ENCODE measurements around the gene DMD.
"Not testable (repeated sequence)": the region's sequence is repeated elsewhere in the genome, so short reads cannot be mapped to it uniquely, and the experiment has no call there.

DMD gene

GRCh38 chrX:33095079-33095478 lies 116.3 kb downstream of the DMD start:
- TF ChIP-seq, protein P1, sequence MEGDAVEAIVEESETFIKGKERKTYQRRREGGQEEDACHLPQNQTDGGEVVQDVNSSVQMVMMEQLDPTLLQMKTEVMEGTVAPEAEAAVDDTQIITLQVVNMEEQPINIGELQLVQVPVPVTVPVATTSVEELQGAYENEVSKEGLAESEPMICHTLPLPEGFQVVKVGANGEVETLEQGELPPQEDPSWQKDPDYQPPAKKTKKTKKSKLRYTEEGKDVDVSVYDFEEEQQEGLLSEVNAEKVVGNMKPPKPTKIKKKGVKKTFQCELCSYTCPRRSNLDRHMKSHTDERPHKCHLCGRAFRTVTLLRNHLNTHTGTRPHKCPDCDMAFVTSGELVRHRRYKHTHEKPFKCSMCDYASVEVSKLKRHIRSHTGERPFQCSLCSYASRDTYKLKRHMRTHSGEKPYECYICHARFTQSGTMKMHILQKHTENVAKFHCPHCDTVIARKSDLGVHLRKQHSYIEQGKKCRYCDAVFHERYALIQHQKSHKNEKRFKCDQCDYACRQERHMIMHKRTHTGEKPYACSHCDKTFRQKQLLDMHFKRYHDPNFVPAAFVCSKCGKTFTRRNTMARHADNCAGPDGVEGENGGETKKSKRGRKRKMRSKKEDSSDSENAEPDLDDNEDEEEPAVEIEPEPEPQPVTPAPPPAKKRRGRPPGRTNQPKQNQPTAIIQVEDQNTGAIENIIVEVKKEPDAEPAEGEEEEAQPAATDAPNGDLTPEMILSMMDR (IDR thresholded peaks at IDR 0.05; ENCODE audit: low read depth, low read length, missing control alignments), result no peak
- no peak overlapping the region for H3K4me3 ChIP-seq (ENCODE audit: low read depth, low read length)
- DNase-seq (ENCODE audit: low read depth), result no peak

DNA sequence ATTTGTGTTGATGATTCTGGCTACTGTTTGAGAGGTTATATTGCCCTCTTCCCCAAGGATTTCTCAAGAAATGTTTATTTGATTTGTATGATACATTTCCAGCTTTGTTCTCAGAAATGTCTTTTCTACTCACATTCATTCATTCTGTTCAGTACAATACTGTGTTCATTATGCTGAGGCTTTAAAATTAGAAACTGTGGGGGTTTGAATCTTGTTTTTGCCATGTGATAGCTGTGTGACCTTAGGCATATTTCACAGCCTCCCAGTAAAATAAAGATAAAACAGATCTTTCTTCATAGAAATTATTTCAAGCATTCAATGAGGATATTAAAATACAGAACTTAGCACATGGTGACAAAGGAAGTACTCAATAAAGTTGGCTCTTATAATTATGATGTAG lies 123.9 kb downstream of the DMD start:
- no peak for DNase-seq (ENCODE audit: low read depth)
- no peak overlapping the region for H3K4me3 ChIP-seq (ENCODE audit: low read depth, low read length)
- TF ChIP-seq, protein P1 (IDR thresholded peaks at IDR 0.05; ENCODE audit: low read depth, low read length, missing control alignments), result no peak

GRCh38 chrX:33086886-33087285 lies 124.5 kb downstream of the DMD start:
- H3K4me3 ChIP-seq (ENCODE audit: low read depth, low read length), result no peak overlapping the region
- TF ChIP-seq, protein P1 (IDR thresholded peaks at IDR 0.05; ENCODE audit: low read depth, low read length, missing control alignments), result no peak
- DNase-seq (ENCODE audit: low read depth), result no peak

GRCh38 chrX:33082371-33082770 lies 129.0 kb downstream of the DMD start:
- no peak overlapping the region for H3K4me3 ChIP-seq (ENCODE audit: low read depth, low read length)
- DNase-seq (ENCODE audit: low read depth), result no peak
- TF ChIP-seq, protein P1 (IDR thresholded peaks at IDR 0.05; ENCODE audit: low read depth, low read length, missing control alignments), result no peak

GRCh38 chrX:33078273-33078672 lies 133.1 kb downstream of the DMD start:
- TF ChIP-seq, protein P1 (IDR thresholded peaks at IDR 0.05; ENCODE audit: low read depth, low read length, missing control alignments), result no peak
- H3K4me3 ChIP-seq (ENCODE audit: low read depth, low read length), result no peak overlapping the region
- DNase-seq (ENCODE audit: low read depth), result no peak

GRCh38 chrX:33073660-33074059 lies 137.7 kb downstream of the DMD start:
- not testable (repeated sequence) for H3K4me3 ChIP-seq (ENCODE audit: low read depth, low read length); DNase-seq (ENCODE audit: low read depth)

- TF ChIP-seq, protein P1 (IDR thresholded peaks at IDR 0.05; ENCODE audit: low read depth, low read length, missing control alignments), result no peak
Observed at GRCh38 chrX:33065415-33065814, 145.9 kb downstream of the DMD start.

GRCh38 chrX:33062041-33062440 lies 149.3 kb downstream of the DMD start:
- H3K4me3 ChIP-seq (ENCODE audit: low read depth, low read length), result no peak overlapping the region
- TF ChIP-seq, protein P1 (IDR thresholded peaks at IDR 0.05; ENCODE audit: low read depth, low read length, missing control alignments), result no peak
- DNase-seq (ENCODE audit: low read depth), result no peak

More at GRCh38 chrX:33065415-33065814, 145.9 kb downstream of the DMD start:
- DNase-seq (ENCODE audit: low read depth), result no peak
- no peak overlapping the region for H3K4me3 ChIP-seq (ENCODE audit: low read depth, low read length)

Measured in GM12864 (cell line).